C4-2B (cell line): Measurements from ENCODE around the gene UFC1.

ENCODE experiments used
- ZFX ChIP-seq: fragments of 450-650 bp; IDR thresholded peaks from 2 replicates; pipeline ENCODE4 v1.6.1; 2017
- TF ChIP-seq, protein P1 (sequence below): fragments of 450-650 bp; conservative IDR thresholded peaks from 2 replicates; pipeline ENCODE4 v1.5.1; 2017; ENCODE audit warnings: mild to moderate bottlenecking

DNA sequence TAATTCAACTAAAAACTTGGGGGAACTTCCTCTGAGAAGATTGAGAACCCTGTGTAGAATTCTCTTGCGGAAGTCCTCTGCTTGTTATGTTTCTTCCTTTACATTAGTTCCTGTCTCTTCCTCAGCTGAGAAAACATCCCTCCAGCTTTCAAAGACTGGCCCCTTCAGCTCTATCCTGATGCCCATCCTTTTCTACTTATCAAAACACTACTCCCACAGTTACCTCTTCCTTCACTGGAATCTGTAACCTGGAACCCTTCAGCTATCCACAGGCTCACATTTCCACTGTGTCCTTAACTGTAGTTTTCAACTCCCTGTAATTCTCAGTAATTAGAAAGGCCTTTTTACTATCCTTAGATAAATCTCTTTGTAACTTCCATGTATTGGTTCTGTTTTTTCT, 15.3 kb upstream of the UFC1 start:
- TF ChIP-seq, protein P1, sequence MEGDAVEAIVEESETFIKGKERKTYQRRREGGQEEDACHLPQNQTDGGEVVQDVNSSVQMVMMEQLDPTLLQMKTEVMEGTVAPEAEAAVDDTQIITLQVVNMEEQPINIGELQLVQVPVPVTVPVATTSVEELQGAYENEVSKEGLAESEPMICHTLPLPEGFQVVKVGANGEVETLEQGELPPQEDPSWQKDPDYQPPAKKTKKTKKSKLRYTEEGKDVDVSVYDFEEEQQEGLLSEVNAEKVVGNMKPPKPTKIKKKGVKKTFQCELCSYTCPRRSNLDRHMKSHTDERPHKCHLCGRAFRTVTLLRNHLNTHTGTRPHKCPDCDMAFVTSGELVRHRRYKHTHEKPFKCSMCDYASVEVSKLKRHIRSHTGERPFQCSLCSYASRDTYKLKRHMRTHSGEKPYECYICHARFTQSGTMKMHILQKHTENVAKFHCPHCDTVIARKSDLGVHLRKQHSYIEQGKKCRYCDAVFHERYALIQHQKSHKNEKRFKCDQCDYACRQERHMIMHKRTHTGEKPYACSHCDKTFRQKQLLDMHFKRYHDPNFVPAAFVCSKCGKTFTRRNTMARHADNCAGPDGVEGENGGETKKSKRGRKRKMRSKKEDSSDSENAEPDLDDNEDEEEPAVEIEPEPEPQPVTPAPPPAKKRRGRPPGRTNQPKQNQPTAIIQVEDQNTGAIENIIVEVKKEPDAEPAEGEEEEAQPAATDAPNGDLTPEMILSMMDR = no peak
- TF ChIP-seq ZFX = no peak
